WTC11 (cell line): ENCODE results near the gene CERT1. TPM values are rescaled to one million over a fixed set of nuclear protein-coding genes. Genes with fewer than 3 reads are reported as not detected.

ENCODE experiments used
- ATAC-seq: fragments of 200-7000 bp; cut with Tn5 transposase; 2 replicates; pipeline ENCODE4 v1.10.0; 2021; ENCODE audit warnings: mild to moderate bottlenecking, moderate library complexity
- CTCF ChIA-PET: fragments of 300-600 bp; sonication (Branson Sonifier 250); formaldehyde crosslinking; loops from one replicate; lab custom pipeline; 2021; ENCODE audit warnings: antibody characterized with exemption; lab: Charles Lee
- POLR2A ChIA-PET: fragments of 350-600 bp; sonication (Branson Sonifier 250); formaldehyde crosslinking; loops from one replicate; lab custom pipeline; 2021; ENCODE audit warnings: antibody characterized with exemption; lab: Charles Lee
- DNase-seq: peaks from one replicate; pipeline ENCODE4 v3.0.0; 2021; ENCODE audit warnings: low spot score
- H3K27ac Mint-ChIP-seq: 2 replicates; pipeline ENCODE4 v1.8.0; 2021; ENCODE audit warnings: mixed read lengths
- H3K27me3 Mint-ChIP-seq: 2 replicates; pipeline ENCODE4 v1.8.0; 2021; ENCODE audit warnings: low read depth, mild to moderate bottlenecking, moderate library complexity, mixed read lengths
- H3K36me3 Mint-ChIP-seq: 2 replicates; pipeline ENCODE4 v1.8.0; 2021; ENCODE audit warnings: mixed read lengths
- H3K4me1 Mint-ChIP-seq: 2 replicates; pipeline ENCODE4 v1.8.0; 2022; ENCODE audit warnings: mixed read lengths
- H3K4me3 Mint-ChIP-seq: 2 replicates; pipeline ENCODE4 v1.8.0; 2021; ENCODE audit warnings: mild to moderate bottlenecking, moderate library complexity, mixed read lengths
- H3K9me3 Mint-ChIP-seq: 2 replicates; pipeline ENCODE4 v1.8.0; 2021; ENCODE audit warnings: mixed read lengths
- ATF3 ChIP-seq: sonication (generic); formaldehyde crosslinking; conservative IDR thresholded peaks from 2 replicates; pipeline ENCODE4 v1.8.1; 2022; ENCODE audit warnings: mild to moderate bottlenecking, missing genetic modification reagents
- CREM ChIP-seq: sonication (generic); formaldehyde crosslinking; IDR thresholded peaks from 2 replicates; pipeline ENCODE4 v1.8.1; 2022; ENCODE audit warnings: mild to moderate bottlenecking, missing genetic modification reagents, moderate library complexity
- CTCF ChIP-seq: fragments of 200-600 bp; IDR thresholded peaks from 2 replicates; pipeline ENCODE4 v1.8.0; 2022; ENCODE audit warnings: antibody characterized with exemption
- ERG ChIP-seq: fragments of 250-450 bp; sonication (Bioruptor Pico); IDR thresholded peaks from 2 replicates; pipeline ENCODE4 v1.8.0; 2021; ENCODE audit warnings: mild to moderate bottlenecking
- ETV6 ChIP-seq: sonication (generic); formaldehyde crosslinking; IDR thresholded peaks from 2 replicates; pipeline ENCODE4 v1.8.1; 2022; ENCODE audit warnings: mild to moderate bottlenecking, missing genetic modification reagents
- FOXJ3 ChIP-seq: sonication (generic); formaldehyde crosslinking; IDR thresholded peaks from 2 replicates; pipeline ENCODE4 v1.9.0; 2021; ENCODE audit warnings: missing genetic modification reagents, mild to moderate bottlenecking, borderline replicate concordance
- FOXK1 ChIP-seq: sonication (generic); formaldehyde crosslinking; IDR thresholded peaks from 2 replicates; pipeline ENCODE4 v1.8.0; 2022; ENCODE audit warnings: mild to moderate bottlenecking, moderate library complexity, missing genetic modification reagents
- FOXP4 ChIP-seq: sonication (generic); formaldehyde crosslinking; IDR thresholded peaks from 2 replicates; pipeline ENCODE4 v1.8.0; 2022; ENCODE audit warnings: mild to moderate bottlenecking, missing genetic modification reagents
- JAZF1 ChIP-seq: fragments of 250-450 bp; sonication (Bioruptor Pico); IDR thresholded peaks from 2 replicates; pipeline ENCODE4 v1.9.0; 2021; ENCODE audit warnings: moderate library complexity, mild to moderate bottlenecking, inconsistent platforms
- KAT7 ChIP-seq: sonication (generic); formaldehyde crosslinking; IDR thresholded peaks from 2 replicates; pipeline ENCODE4 v1.8.1; 2023; ENCODE audit warnings: missing genetic modification reagents, mild to moderate bottlenecking, borderline replicate concordance
- MYBL2 ChIP-seq: sonication (generic); formaldehyde crosslinking; IDR thresholded peaks from 2 replicates; pipeline ENCODE4 v1.8.1; 2023; ENCODE audit warnings: mild to moderate bottlenecking, moderate library complexity, missing genetic modification reagents
- NR2C2 ChIP-seq: sonication (generic); formaldehyde crosslinking; IDR thresholded peaks from 2 replicates; pipeline ENCODE4 v1.8.0; 2022; ENCODE audit warnings: mild to moderate bottlenecking, missing genetic modification reagents
- SOX15 ChIP-seq: fragments of 250-450 bp; sonication (Bioruptor Pico); IDR thresholded peaks from 2 replicates; pipeline ENCODE4 v1.9.0; 2021; ENCODE audit warnings: mild to moderate bottlenecking
- TEAD4 ChIP-seq: sonication (generic); formaldehyde crosslinking; IDR thresholded peaks from 2 replicates; pipeline ENCODE4 v1.8.0; 2022; ENCODE audit warnings: mild to moderate bottlenecking, missing genetic modification reagents
- ZBTB21 ChIP-seq: sonication (generic); formaldehyde crosslinking; IDR thresholded peaks from 2 replicates; pipeline ENCODE4 v1.8.1; 2023; ENCODE audit warnings: mild to moderate bottlenecking, missing genetic modification reagents, borderline replicate concordance
- ZBTB43 ChIP-seq: sonication (generic); formaldehyde crosslinking; IDR thresholded peaks from 2 replicates; pipeline ENCODE4 v1.8.1; 2023; ENCODE audit warnings: mild to moderate bottlenecking, missing genetic modification reagents
- ZMAT4 ChIP-seq: fragments of 250-450 bp; sonication (Bioruptor Pico); IDR thresholded peaks from 2 replicates; pipeline ENCODE4 v1.9.0; 2021; ENCODE audit warnings: mild to moderate bottlenecking
- ZNF121 ChIP-seq: sonication (generic); formaldehyde crosslinking; IDR thresholded peaks from 2 replicates; pipeline ENCODE4 v1.8.0; 2023; ENCODE audit warnings: missing genetic modification reagents
- ZNF138 ChIP-seq: sonication (generic); formaldehyde crosslinking; conservative IDR thresholded peaks from 2 replicates; pipeline ENCODE4 v1.8.1; 2022; ENCODE audit warnings: mild to moderate bottlenecking, moderate library complexity, missing genetic modification reagents
- ZNF416 ChIP-seq: fragments of 250-450 bp; sonication (Bioruptor Pico); IDR thresholded peaks from 2 replicates; pipeline ENCODE4 v1.9.0; 2021; ENCODE audit warnings: mild to moderate bottlenecking, inconsistent platforms
- ZNF532 ChIP-seq: fragments of 250-450 bp; sonication (Bioruptor Pico); IDR thresholded peaks from 2 replicates; pipeline ENCODE4 v1.9.0; 2021; ENCODE audit warnings: mild to moderate bottlenecking, borderline replicate concordance
- total RNA-seq: library from RNA; stranded (reverse); gene quantifications from 3 replicates; pipeline ENCODE4 v1.2.3, GENCODE V29; 2021

CERT1 gene
- total RNA-seq, 1 experiment from 2014 or later: 50.8 TPM

GRCh38 chr5:75525344-75525743, 13.9 kb upstream of the CERT1 start:
- H3K27me3 Mint-ChIP-seq: no peaks in the 10 kb centered on the region

GRCh38 chr5:75524591-75524990, 13.2 kb upstream of the CERT1 start:
- peaks cover 24% of the 10 kb centered on the region for H3K9me3 Mint-ChIP-seq
- H3K4me1 Mint-ChIP-seq: peaks cover 4% of the 10 kb centered on the region
- DNase-seq (no peak), ATAC-seq (no peak)
- no peaks in the 10 kb centered on the region for H3K27me3 Mint-ChIP-seq
- no peak overlapping the region for H3K4me3 Mint-ChIP-seq
- ChIA-PET POLR2A (no interaction called here), CTCF (no interaction called here)
- TF ChIP-seq FOXK1 (CRISPR knock-in tag): no peak
- TF ChIP-seq ZBTB43 (CRISPR knock-in tag): no peak
- no peak for TF ChIP-seq JAZF1
- no peak for TF ChIP-seq ZNF138 (CRISPR knock-in tag)
- no peak for TF ChIP-seq FOXP4 (CRISPR knock-in tag)
- no peak for TF ChIP-seq ZNF121
- TF ChIP-seq ZBTB21 (CRISPR knock-in tag): no peak
- TF ChIP-seq TEAD4 (CRISPR knock-in tag): no peak
- no peak for TF ChIP-seq ERG
- no peak for TF ChIP-seq CREM (CRISPR knock-in tag)
- no peak for TF ChIP-seq ZNF416 (CRISPR knock-in tag)
- no peak for TF ChIP-seq SOX15 (CRISPR knock-in tag)
- peaks cover 15% of the 10 kb centered on the region for H3K36me3 Mint-ChIP-seq
- no peak overlapping the region for H3K27ac Mint-ChIP-seq

More at GRCh38 chr5:75525344-75525743, 13.9 kb upstream of the CERT1 start:
- DNase-seq: no peak
- H3K27ac Mint-ChIP-seq: no peak overlapping the region
- no peak for ATAC-seq
- H3K9me3 Mint-ChIP-seq: peaks cover 18% of the 10 kb centered on the region
- H3K4me1 Mint-ChIP-seq: peaks cover 4% of the 10 kb centered on the region
- no peak overlapping the region for H3K4me3 Mint-ChIP-seq
- peaks cover 15% of the 10 kb centered on the region for H3K36me3 Mint-ChIP-seq
- POLR2A ChIA-PET: no interaction called here
- CTCF ChIA-PET: no interaction called here
- no peak for TF ChIP-seq NR2C2
- no peak for TF ChIP-seq MYBL2
- no peak for TF ChIP-seq ZMAT4 (CRISPR knock-in tag)
- no peak for TF ChIP-seq ZBTB21 (CRISPR knock-in tag)
- no peak for TF ChIP-seq SOX15 (CRISPR knock-in tag)
- no peak for TF ChIP-seq ETV6 (CRISPR knock-in tag)

GRCh38 chr5:75524071-75524470, 12.6 kb upstream of the CERT1 start:
- DNase-seq (no peak), ATAC-seq (no peak)
- H3K4me1 Mint-ChIP-seq: peaks cover 2% of the 10 kb centered on the region
- peaks cover 15% of the 10 kb centered on the region for H3K36me3 Mint-ChIP-seq
- ChIA-PET POLR2A (no interaction called here), CTCF (no interaction called here)
- no peak overlapping the region for H3K4me3 Mint-ChIP-seq
- H3K27me3 Mint-ChIP-seq: no peaks in the 10 kb centered on the region
- peaks cover 24% of the 10 kb centered on the region for H3K9me3 Mint-ChIP-seq
- no peak overlapping the region for H3K27ac Mint-ChIP-seq
- TF ChIP-seq KAT7 (CRISPR knock-in tag): no peak
- TF ChIP-seq FOXJ3 (CRISPR knock-in tag): no peak
- TF ChIP-seq CTCF: no peak
- no peak for TF ChIP-seq SOX15 (CRISPR knock-in tag)
- no peak for TF ChIP-seq ATF3 (CRISPR knock-in tag)
- TF ChIP-seq ZNF532 (CRISPR knock-in tag): no peak
